ENCODE data around the gene GRIK4. TPM values are rescaled to one million over a fixed set of nuclear protein-coding genes. Genes with fewer than 3 reads are reported as not detected.

GRIK4 gene
- total RNA-seq, 2 experiments from 2014 or later = not detected

- H3K27ac ChIP-seq (ENCODE audit: low read depth in 1 of 2, low read length in 2 of 2) = no peak overlapping the region
- no peaks in the 10 kb centered on the region for H3K27me3 ChIP-seq (ENCODE audit: control insufficient read depth in 1 of 2, insufficient read depth in 2 of 2, low read length in 2 of 2)
- H3K27me3 Mint-ChIP-seq = peaks cover 8% of the 10 kb centered on the region
- H3K4me3 Mint-ChIP-seq = no peak overlapping the region
- H3K9me3 Mint-ChIP-seq = no peaks in the 10 kb centered on the region
- no peaks in the 10 kb centered on the region for H3K4me1 Mint-ChIP-seq (ENCODE audit: low read depth)
- H3K36me3 ChIP-seq (ENCODE audit: insufficient read depth, low read length) = no peaks in the 10 kb centered on the region
- no peaks in the 10 kb centered on the region for H3K9me3 ChIP-seq (ENCODE audit: control insufficient read depth in 1 of 2, insufficient read depth in 1 of 2, low read length in 2 of 2)
- H3K4me3 ChIP-seq (ENCODE audit: low read length) = no peak overlapping the region
- intact Hi-C loops (cut with DNase I, micrococcal nuclease) = no loop called here
- CTCF ChIA-PET = no interaction called here
- no peaks in the 10 kb centered on the region for H3K36me3 Mint-ChIP-seq (ENCODE audit: low read depth)
- DNase-seq (no peak), ATAC-seq (ENCODE audit: poor library complexity) (no peak)
- POLR2A ChIA-PET = no interaction called here
- TF ChIP-seq, protein P1, sequence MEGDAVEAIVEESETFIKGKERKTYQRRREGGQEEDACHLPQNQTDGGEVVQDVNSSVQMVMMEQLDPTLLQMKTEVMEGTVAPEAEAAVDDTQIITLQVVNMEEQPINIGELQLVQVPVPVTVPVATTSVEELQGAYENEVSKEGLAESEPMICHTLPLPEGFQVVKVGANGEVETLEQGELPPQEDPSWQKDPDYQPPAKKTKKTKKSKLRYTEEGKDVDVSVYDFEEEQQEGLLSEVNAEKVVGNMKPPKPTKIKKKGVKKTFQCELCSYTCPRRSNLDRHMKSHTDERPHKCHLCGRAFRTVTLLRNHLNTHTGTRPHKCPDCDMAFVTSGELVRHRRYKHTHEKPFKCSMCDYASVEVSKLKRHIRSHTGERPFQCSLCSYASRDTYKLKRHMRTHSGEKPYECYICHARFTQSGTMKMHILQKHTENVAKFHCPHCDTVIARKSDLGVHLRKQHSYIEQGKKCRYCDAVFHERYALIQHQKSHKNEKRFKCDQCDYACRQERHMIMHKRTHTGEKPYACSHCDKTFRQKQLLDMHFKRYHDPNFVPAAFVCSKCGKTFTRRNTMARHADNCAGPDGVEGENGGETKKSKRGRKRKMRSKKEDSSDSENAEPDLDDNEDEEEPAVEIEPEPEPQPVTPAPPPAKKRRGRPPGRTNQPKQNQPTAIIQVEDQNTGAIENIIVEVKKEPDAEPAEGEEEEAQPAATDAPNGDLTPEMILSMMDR (IDR thresholded peaks at IDR 0.05) = no peak
- no peak overlapping the region for H3K27ac Mint-ChIP-seq
- H3K4me1 ChIP-seq (ENCODE audit: insufficient read depth, low read length) = no peaks in the 10 kb centered on the region
Observed at GRCh38 chr11:120919045-120919444, 407.5 kb downstream of the GRIK4 start.

- Histone ChIP-seq H3K4me1 (ENCODE audit: insufficient read depth, low read length) (no peaks in the 10 kb centered on the region), H3K27me3 (ENCODE audit: control insufficient read depth in 1 of 2, insufficient read depth in 2 of 2, low read length in 2 of 2) (no peaks in the 10 kb centered on the region), H3K36me3 (ENCODE audit: insufficient read depth, low read length) (no peaks in the 10 kb centered on the region), H3K4me3 (ENCODE audit: low read length) (no peak overlapping the region), H3K9me3 (ENCODE audit: control insufficient read depth in 1 of 2, insufficient read depth in 1 of 2, low read length in 2 of 2) (no peaks in the 10 kb centered on the region), H3K27ac (ENCODE audit: low read depth in 1 of 2, low read length in 2 of 2) (no peak overlapping the region)
- H3K27ac Mint-ChIP-seq = no peak overlapping the region
- ChIA-PET CTCF (no interaction called here), POLR2A (no interaction called here)
- TF ChIP-seq, protein P1 (IDR thresholded peaks at IDR 0.05) = no peak
- H3K27me3 Mint-ChIP-seq = peaks cover 2% of the 10 kb centered on the region
- intact Hi-C loops (cut with DNase I, micrococcal nuclease) = no loop called here
- no peaks in the 10 kb centered on the region for H3K9me3 Mint-ChIP-seq
- H3K4me1 Mint-ChIP-seq (ENCODE audit: low read depth) = no peaks in the 10 kb centered on the region
- DNase-seq (no peak), ATAC-seq (ENCODE audit: poor library complexity) (no peak)
- no peaks in the 10 kb centered on the region for H3K36me3 Mint-ChIP-seq (ENCODE audit: low read depth)
- H3K4me3 Mint-ChIP-seq = no peak overlapping the region
Observed at GRCh38 chr11:120919566-120919965, 408.0 kb downstream of the GRIK4 start.

DNA sequence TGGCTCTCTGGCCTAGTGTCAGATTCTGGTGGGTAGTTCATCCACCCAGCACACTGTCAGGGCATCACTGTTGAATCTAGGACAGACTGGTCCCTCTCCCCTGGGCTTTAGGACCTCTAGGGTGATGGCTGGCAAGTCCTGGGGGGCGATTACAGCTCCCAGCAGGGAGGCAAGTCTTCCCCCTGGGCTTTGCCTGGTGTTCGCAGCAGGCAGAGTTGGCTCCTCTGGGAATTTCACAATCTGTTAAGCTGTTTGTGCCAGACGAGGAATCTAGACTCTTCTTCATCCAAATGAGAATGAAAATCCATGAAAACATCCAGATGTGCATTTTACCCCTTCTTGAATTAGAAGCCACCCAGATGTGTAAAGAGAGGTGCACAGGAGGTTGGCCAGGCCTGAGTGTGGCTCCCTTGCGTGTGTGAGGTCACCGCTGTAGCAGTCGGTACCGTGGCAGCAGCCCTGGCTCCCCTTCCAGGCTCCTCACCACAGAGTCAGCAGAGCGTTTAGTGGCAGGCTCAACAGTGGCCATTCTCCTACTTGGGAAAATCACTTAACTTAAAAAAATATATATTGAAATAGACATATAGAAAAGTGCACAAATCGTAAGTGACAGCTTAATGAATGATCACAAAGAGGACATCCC lies 412.4 kb downstream of the GRIK4 start:
- intact Hi-C loops (cut with DNase I, micrococcal nuclease) = no loop called here
- H3K27ac Mint-ChIP-seq = no peak overlapping the region
- DNase-seq (no peak), ATAC-seq (ENCODE audit: poor library complexity) (no peak)
- H3K9me3 Mint-ChIP-seq = no peaks in the 10 kb centered on the region
- no peaks in the 10 kb centered on the region for H3K4me1 ChIP-seq (ENCODE audit: insufficient read depth, low read length)
- ChIA-PET CTCF (no interaction called here), POLR2A (no interaction called here)
- H3K27me3 Mint-ChIP-seq = no peaks in the 10 kb centered on the region
- H3K4me1 Mint-ChIP-seq (ENCODE audit: low read depth) = no peaks in the 10 kb centered on the region
- H3K27ac ChIP-seq (ENCODE audit: low read depth in 1 of 2, low read length in 2 of 2) = no peak overlapping the region
- H3K27me3 ChIP-seq (ENCODE audit: control insufficient read depth in 1 of 2, insufficient read depth in 2 of 2, low read length in 2 of 2) = no peaks in the 10 kb centered on the region
- no peaks in the 10 kb centered on the region for H3K9me3 ChIP-seq (ENCODE audit: control insufficient read depth in 1 of 2, insufficient read depth in 1 of 2, low read length in 2 of 2)
- no peaks in the 10 kb centered on the region for H3K36me3 Mint-ChIP-seq (ENCODE audit: low read depth)
- H3K36me3 ChIP-seq (ENCODE audit: insufficient read depth, low read length) = no peaks in the 10 kb centered on the region
- TF ChIP-seq, protein P1 (IDR thresholded peaks at IDR 0.05) = no peak
- H3K4me3 ChIP-seq (ENCODE audit: low read length) = no peak overlapping the region
- no peak overlapping the region for H3K4me3 Mint-ChIP-seq

Data from CD4-positive, alpha-beta T cell (primary cell).